Left lung (tissue), 10 donors: ENCODE results near the gene KLHL14. TPM values are rescaled to one million over a fixed set of nuclear protein-coding genes. Genes with fewer than 3 reads are reported as not detected.

Source experiments
- ATAC-seq: fragments of 200-7000 bp; cut with Tn5 transposase; one replicate; pipeline ENCODE4 v1.9.1; 2020; ENCODE audit warnings: moderate library complexity
- DNase-seq, 4 donors: peaks; one replicate each; pipeline ENCODE4 v3.0.0-alpha.2; 2013 to 2020
- H3K27ac ChIP-seq, 2 donors: fragments of 200-600 bp; sonication (generic) in 1 of 2; one replicate each; pipeline versions ENCODE4 v1.5.0 to v1.8.0; 2020 to 2021
- H3K27me3 ChIP-seq, 2 donors: fragments of 200-600 bp; sonication (generic) in 1 of 2; one replicate each; pipeline versions ENCODE4 v1.5.0 to v1.8.0; 2020 to 2021
- H3K36me3 ChIP-seq, 2 donors: fragments of 200-600 bp; sonication (generic) in 1 of 2; one replicate each; pipeline versions ENCODE4 v1.5.0 to v1.8.0; 2020 to 2021
- H3K4me1 ChIP-seq, 2 donors: fragments of 200-600 bp; one replicate each; pipeline ENCODE4 v1.8.0; 2021
- H3K4me3 ChIP-seq, 2 donors: fragments of 200-600 bp; sonication (generic) in 1 of 2; one replicate each; pipeline versions ENCODE4 v1.5.0 to v1.8.0; 2020 to 2021; ENCODE audit warnings: mild to moderate bottlenecking in 1 of 2
- H3K9me3 ChIP-seq, 2 donors: fragments of 200-600 bp; sonication (generic) in 1 of 2; one replicate each; pipeline versions ENCODE4 v1.5.0 to v1.8.0; 2020 to 2021
- CTCF ChIP-seq, 2 donors: fragments of 200-600 bp; sonication (generic) in 1 of 2; IDR thresholded peaks; one replicate each; pipeline versions ENCODE4 v1.5.0 to v1.8.0; 2021; ENCODE audit warnings: antibody characterized with exemption in 2 of 2
- intact Hi-C, 2 donors: fragments of 100-400 bp; cut with DNase I; formaldehyde crosslinking; loops; one replicate each; pipeline versions ENCODE4 v1.11.2 to v1.14.2; 2022
- polyA plus RNA-seq, 6 donors: library from polyadenylated mRNA; unstranded; fragments of 120-200 nt; gene quantifications; one replicate each; pipeline ENCODE4 v1.2.1, GENCODE V29; 2013; ENCODE audit not compliant: insufficient read length in 6 of 6
- total RNA-seq, 2 donors: library from RNA; stranded (reverse); fragmentation: NEBNext Ultra II Directional; extraction: Animal tissue kit (Norgen Biotek cat#: 25700); gene quantifications; one replicate each; pipeline ENCODE4 v1.2.1, GENCODE V29; 2021
- donor health status: DM: no; HTN: yes; CAD: no.
- donor health status: DM: no; HTN: no; CAD: no.

The KLHL14 gene
- total and polyA plus RNA-seq, 8 donors, result 0.20 to 1.4 (median 1.2) TPM

- no peaks in the 10 kb centered on the region for H3K36me3 ChIP-seq
- no peak for ATAC-seq
- H3K27me3 ChIP-seq, result no peaks in the 10 kb centered on the region
- intact Hi-C loops, result no loop called here
- no peaks in the 10 kb centered on the region for H3K9me3 ChIP-seq
- peak overlapping the region in 1 of 2 donors; percentile 15 for H3K4me3 ChIP-seq
- DNase-seq, result no peak
- no peak for TF ChIP-seq CTCF (IDR thresholded peaks at IDR 0.05)
- no peaks in the 10 kb centered on the region for H3K4me1 ChIP-seq
- H3K27ac ChIP-seq, result no peak overlapping the region
Observed at GRCh38 chr18:32730620-32731091, 42.2 kb downstream of the KLHL14 start.

- Histone ChIP-seq H3K27ac (no peak overlapping the region), H3K4me1 (no peaks in the 10 kb centered on the region), H3K9me3 (no peaks in the 10 kb centered on the region), H3K36me3 (no peaks in the 10 kb centered on the region), H3K27me3 (no peaks in the 10 kb centered on the region), H3K4me3 (peak overlapping the region in 1 of 2 donors; percentile 15)
- no peak for ATAC-seq
- intact Hi-C loops, result no loop called here
- no peak for TF ChIP-seq CTCF (IDR thresholded peaks at IDR 0.05)
- no peak for DNase-seq
Observed at GRCh38 chr18:32730068-32730467, 42.8 kb downstream of the KLHL14 start.

- H3K4me1 ChIP-seq, result no peaks in the 10 kb centered on the region
- H3K27me3 ChIP-seq, result no peaks in the 10 kb centered on the region
- H3K4me3 ChIP-seq, result no peak overlapping the region
- no peak for TF ChIP-seq CTCF (IDR thresholded peaks at IDR 0.05)
- intact Hi-C loops, result no loop called here
- H3K27ac ChIP-seq, result no peak overlapping the region
- no peaks in the 10 kb centered on the region for H3K9me3 ChIP-seq
- ATAC-seq (no peak), DNase-seq (no peak)
- no peaks in the 10 kb centered on the region for H3K36me3 ChIP-seq
Observed at GRCh38 chr18:32724071-32724749, 48.6 kb downstream of the KLHL14 start.

- H3K4me1 ChIP-seq, result no peaks in the 10 kb centered on the region
- no peaks in the 10 kb centered on the region for H3K36me3 ChIP-seq
- no peaks in the 10 kb centered on the region for H3K9me3 ChIP-seq
- no peak overlapping the region for H3K4me3 ChIP-seq
- intact Hi-C loops, result no loop called here
- ATAC-seq (no peak), DNase-seq (no peak)
- no peak for TF ChIP-seq CTCF (IDR thresholded peaks at IDR 0.05)
- no peaks in the 10 kb centered on the region for H3K27me3 ChIP-seq
- no peak overlapping the region for H3K27ac ChIP-seq
Observed at GRCh38 chr18:32722279-32722678, 50.5 kb downstream of the KLHL14 start.

- no peak for TF ChIP-seq CTCF (IDR thresholded peaks at IDR 0.05)
- H3K27me3 ChIP-seq, result no peaks in the 10 kb centered on the region
- no peak overlapping the region for H3K27ac ChIP-seq
- no peak for DNase-seq
- H3K4me3 ChIP-seq, result no peak overlapping the region
- H3K9me3 ChIP-seq, result no peaks in the 10 kb centered on the region
- no peaks in the 10 kb centered on the region for H3K4me1 ChIP-seq
- intact Hi-C loops, result no loop called here
- ATAC-seq, result no peak
- H3K36me3 ChIP-seq, result no peaks in the 10 kb centered on the region
Observed at GRCh38 chr18:32717126-32717525, 55.7 kb downstream of the KLHL14 start.
